Uterus (tissue), 4 donors: ENCODE results near the gene MTMR1. TPM values are rescaled to one million over a fixed set of nuclear protein-coding genes. Genes with fewer than 3 reads are reported as not detected.

ENCODE experiments used
- DNase-seq, 2 donors: peaks; one replicate each; pipeline ENCODE4 v3.0.0-alpha.2; 2019 to 2020
- H3K27ac ChIP-seq, 2 donors: fragments of 200-600 bp; sonication (generic); 1 replicate in 1 of 2; 2 replicates in 1 of 2; pipeline ENCODE4 v1.5.1; 2016 to 2018
- H3K27me3 ChIP-seq, 2 donors: fragments of 200-600 bp; sonication (generic); one replicate each; pipeline ENCODE4 v1.5.1; 2018 to 2019; ENCODE audit warnings: control low read depth in 1 of 2
- H3K36me3 ChIP-seq, 2 donors: fragments of 200-600 bp; sonication (generic); one replicate each; pipeline ENCODE4 v1.5.1; 2019; ENCODE audit warnings: control low read depth in 1 of 2
- H3K4me1 ChIP-seq, 2 donors: fragments of 200-600 bp; sonication (generic); one replicate each; pipeline ENCODE4 v1.5.1; 2018 to 2019; ENCODE audit warnings: control low read depth in 1 of 2
- H3K4me3 ChIP-seq, 2 donors: fragments of 200-600 bp; sonication (generic); 1 replicate in 1 of 2; 2 replicates in 1 of 2; pipeline ENCODE4 v1.5.1; 2018 to 2019; ENCODE audit warnings: mild to moderate bottlenecking in 1 of 2
- H3K9me3 ChIP-seq, 2 donors: fragments of 200-600 bp; sonication (generic); one replicate each; pipeline ENCODE4 v1.5.1; 2019; ENCODE audit warnings: control low read depth in 1 of 2
- CTCF ChIP-seq, 4 experiments: fragments of 200-600 bp in 2 of 4; fragments of 450-650 bp in 2 of 4; sonication (generic) in 2 of 4; IDR thresholded peaks; one replicate each; pipeline ENCODE4 v1.5.1; 2016 to 2019; ENCODE audit warnings: antibody characterized with exemption in 4 of 4, mild to moderate bottlenecking in 2 of 4, moderate library complexity in 1 of 4
- POLR2A ChIP-seq, 2 donors: fragments of 450-650 bp; IDR thresholded peaks; one replicate each; pipeline ENCODE4 v1.6.1; 2016; ENCODE audit warnings: antibody characterized with exemption in 2 of 2, mild to moderate bottlenecking in 1 of 2, moderate library complexity in 1 of 2
- intact Hi-C: fragments of 100-400 bp; cut with DNase I; formaldehyde crosslinking; loops from one replicate; pipeline ENCODE4 v1.15.1; 2023; ENCODE audit warnings: low total_unique reads
- total RNA-seq, 4 donors: library from RNA; depleted of rRNA in 3 of 4; stranded (reverse); fragments of >200 nt in 3 of 4; gene quantifications; one replicate each; pipeline versions ENCODE4 v1.1.0 to v1.2.4, GENCODE V29; 2014 to 2023
- donor health status: DM: yes; HTN: yes; CAD: no.

Gene MTMR1
- total RNA-seq, result 10 to 100 TPM in 3 of 4 donors, 1 to 10 TPM in 1; 1.2 to 32.1 (median 20.6) TPM

- intact Hi-C loops, result no loop called here
Measured at GRCh38 chrX:150692831-150693724, at the start of gene MTMR1. TSS of gene MTMR1 (plus strand) at chrX:150693396. CDS start at chrX:150693531, 135 bp downstream.

GRCh38 chrX:150643958-150644357 is 49.2 kb upstream of the MTMR1 start:
- Histone ChIP-seq H3K27me3 (no peaks in the 10 kb centered on the region), H3K36me3 (no peaks in the 10 kb centered on the region), H3K27ac (no peak overlapping the region), H3K4me1 (no peaks in the 10 kb centered on the region), H3K4me3 (no peak overlapping the region), H3K9me3 (no peaks in the 10 kb centered on the region)
- intact Hi-C loops, result no loop called here
- DNase-seq, result no peak
- TF ChIP-seq CTCF (IDR thresholded peaks at IDR 0.05), result no peak
- TF ChIP-seq POLR2A (IDR thresholded peaks at IDR 0.05), result no peak

More at GRCh38 chrX:150692831-150693724, at the start of gene MTMR1:
- Histone ChIP-seq H3K36me3 (no peaks in the 10 kb centered on the region), H3K4me1 (no peaks in the 10 kb centered on the region), H3K9me3 (no peaks in the 10 kb centered on the region), H3K4me3 (peak within 1 kb of the TSS; percentile 44 to 57), H3K27ac (peak within 1 kb of the TSS; percentile 82 to 83), H3K27me3 (no peaks in the 10 kb centered on the region)
- DNase-seq, result peak in 1 of 2 donors; percentile 39
- TF ChIP-seq CTCF (IDR thresholded peaks at IDR 0.05) (no peak), POLR2A (IDR thresholded peaks at IDR 0.05) (peak in 1 of 2 donors; percentile 38)

- Histone ChIP-seq H3K27me3 (no peaks in the 10 kb centered on the region), H3K27ac (no peak overlapping the region), H3K4me1 (no peaks in the 10 kb centered on the region), H3K9me3 (no peaks in the 10 kb centered on the region), H3K4me3 (no peak overlapping the region), H3K36me3 (no peaks in the 10 kb centered on the region)
- no peak for DNase-seq
- TF ChIP-seq POLR2A (IDR thresholded peaks at IDR 0.05) (no peak), CTCF (IDR thresholded peaks at IDR 0.05) (no peak)
- intact Hi-C loops, result no loop called here
Measured at GRCh38 chrX:150644422-150644821, 48.8 kb upstream of the MTMR1 start.

- Histone ChIP-seq H3K27me3 (no peaks in the 10 kb centered on the region), H3K4me3 (no peak overlapping the region), H3K9me3 (no peaks in the 10 kb centered on the region), H3K4me1 (no peaks in the 10 kb centered on the region), H3K27ac (no peak overlapping the region), H3K36me3 (no peaks in the 10 kb centered on the region)
- TF ChIP-seq CTCF (IDR thresholded peaks at IDR 0.05) (no peak), POLR2A (IDR thresholded peaks at IDR 0.05) (no peak)
- no peak for DNase-seq
- intact Hi-C loops, result no loop called here
Measured at GRCh38 chrX:150647331-150647730, 45.9 kb upstream of the MTMR1 start.

- DNase-seq, result no peak
- H3K27ac ChIP-seq, result peak overlapping the region in 1 of 2 donors; percentile 50
- TF ChIP-seq POLR2A (IDR thresholded peaks at IDR 0.05), result no peak
- no peak for TF ChIP-seq CTCF (IDR thresholded peaks at IDR 0.05)
- H3K4me1 ChIP-seq, result no peaks in the 10 kb centered on the region
- H3K4me3 ChIP-seq, result no peak overlapping the region
- intact Hi-C loops, result no loop called here
- H3K36me3 ChIP-seq, result no peaks in the 10 kb centered on the region
- no peaks in the 10 kb centered on the region for H3K9me3 ChIP-seq
- no peaks in the 10 kb centered on the region for H3K27me3 ChIP-seq
Measured at GRCh38 chrX:150648296-150648940, 44.8 kb upstream of the MTMR1 start.
